ENCODE data around the gene MTHFSD.

MTHFSD gene

DNA sequence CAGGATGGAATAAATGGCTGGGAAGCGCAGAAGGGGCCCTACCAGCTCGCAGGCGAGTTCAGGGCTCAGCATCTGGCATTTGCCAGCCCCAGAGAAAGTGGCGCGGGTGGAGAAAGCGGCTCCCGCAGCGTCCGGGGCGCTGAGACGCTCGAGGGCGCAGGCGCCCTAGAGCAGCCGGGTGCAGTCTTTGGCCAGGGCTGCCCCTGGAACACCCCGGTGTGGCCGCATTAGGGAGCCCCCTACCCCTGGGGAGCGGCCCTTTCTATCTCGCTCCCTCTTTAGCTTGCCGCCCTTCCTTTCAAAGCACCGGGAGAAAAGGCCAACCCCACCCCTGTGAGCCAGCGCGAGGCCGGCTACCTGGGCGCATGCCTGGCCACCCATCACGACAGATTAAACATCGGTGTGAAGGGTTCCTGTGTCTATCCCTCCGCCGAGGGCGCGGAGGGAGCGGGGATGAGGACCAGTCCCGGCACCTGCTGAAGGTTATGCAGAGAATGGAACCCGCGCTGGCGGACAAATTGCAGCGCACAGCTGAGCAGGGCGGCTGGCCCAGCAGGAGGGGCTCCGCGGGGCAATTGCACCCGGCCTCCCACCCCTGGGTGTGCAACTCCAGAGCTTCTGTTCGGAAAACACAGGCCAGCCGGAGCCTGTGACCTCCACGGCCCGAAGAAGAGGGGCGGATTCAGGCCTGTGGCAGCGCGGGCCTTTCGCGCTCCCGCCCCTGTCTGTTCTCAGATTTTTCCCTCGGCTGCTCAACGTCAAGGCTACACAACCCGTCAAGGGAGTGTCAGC, 60.3 kb downstream of the MTHFSD start:
- Histone ChIP-seq H3K9ac (ENCODE audit: low read depth, low read length) (no peak overlapping the region), H3K9me3 (ENCODE audit: insufficient read depth, low read depth, low read length) (no peaks in the 10 kb centered on the region), H3K4me3 (ENCODE audit: low read length) (no peak overlapping the region; the same call in 1 of the 2 replicates), H3K4me1 (ENCODE audit: insufficient read depth, low read length) (peaks cover 16% of the 10 kb centered on the region), H3K27me3 (ENCODE audit: insufficient read depth, low read length) (peaks cover 99% of the 10 kb centered on the region), H3K36me3 (ENCODE audit: insufficient read depth, low read length) (no peaks in the 10 kb centered on the region), H3K27ac (ENCODE audit: low read depth, low read length) (no peak overlapping the region)
- WGBS = 4% methylated on average over 54 of the region's 54 CpGs

DNA sequence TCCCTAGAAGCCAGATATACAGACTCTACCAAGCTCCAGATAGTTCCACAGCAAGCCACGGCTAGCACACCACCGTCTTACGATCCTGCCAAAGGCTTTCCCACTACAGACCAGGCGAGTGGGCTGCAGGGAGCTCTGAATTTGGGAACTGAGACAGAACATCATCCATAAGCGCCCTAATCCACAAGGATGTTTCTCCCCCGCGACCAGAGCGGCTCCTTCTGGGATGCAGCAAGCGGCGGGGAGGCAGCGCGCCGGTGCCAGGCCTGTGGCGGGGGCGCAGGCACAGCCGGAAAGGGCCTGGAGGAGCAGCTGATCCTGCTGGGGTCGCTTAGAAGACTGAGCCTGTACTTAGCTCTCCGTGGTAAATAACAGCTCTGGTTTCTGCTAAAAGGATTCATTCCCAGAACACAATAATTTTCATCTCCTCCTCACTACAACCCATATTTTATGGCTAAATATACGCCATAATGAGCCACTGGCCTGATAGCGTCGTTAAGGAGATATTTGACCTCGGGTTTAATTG, 60.9 kb downstream of the MTHFSD start:
- Histone ChIP-seq H3K27me3 (ENCODE audit: insufficient read depth, low read length) (peaks cover 99% of the 10 kb centered on the region), H3K4me3 (ENCODE audit: low read length) (no peak overlapping the region), H3K9me3 (ENCODE audit: insufficient read depth, low read depth, low read length) (no peaks in the 10 kb centered on the region), H3K27ac (ENCODE audit: low read depth, low read length) (no peak overlapping the region), H3K4me1 (ENCODE audit: insufficient read depth, low read length) (peaks cover 13% of the 10 kb centered on the region), H3K36me3 (ENCODE audit: insufficient read depth, low read length) (no peaks in the 10 kb centered on the region), H3K9ac (ENCODE audit: low read depth, low read length) (no peak overlapping the region)
- WGBS = 7% methylated on average over 22 of the region's 22 CpGs

DNA sequence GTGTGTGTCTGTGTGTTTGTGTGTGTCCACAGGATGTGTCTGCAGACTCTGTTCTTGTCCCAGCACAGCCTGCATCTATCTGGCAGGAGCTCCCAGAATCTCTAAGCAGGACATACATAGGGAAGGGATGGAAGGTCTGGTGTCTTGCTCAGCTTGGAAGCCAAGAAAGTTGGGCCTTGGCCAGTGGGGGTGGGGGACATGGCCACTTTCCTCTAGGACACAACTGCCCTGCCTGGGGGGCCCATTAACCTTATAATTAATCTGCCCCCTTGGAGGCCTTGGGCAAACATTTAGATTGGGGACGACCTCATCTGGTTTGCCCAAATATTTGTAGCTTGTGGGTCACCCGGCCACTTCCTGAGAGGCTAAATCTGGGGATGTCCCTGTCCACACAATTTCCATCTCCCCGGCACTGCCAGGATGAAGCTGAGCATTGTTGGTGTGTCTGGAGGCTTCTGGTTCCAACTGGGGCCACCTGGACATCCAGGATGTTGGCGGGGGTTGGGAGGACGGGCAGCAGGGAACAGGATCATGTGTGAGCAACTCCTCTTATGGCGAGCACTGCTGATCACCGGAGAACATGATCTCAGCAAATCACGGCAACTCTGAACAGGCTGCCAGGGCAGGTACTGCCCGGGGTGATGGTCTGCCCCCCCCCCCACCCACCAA, 61.9 kb downstream of the MTHFSD start:
- no peak overlapping the region for H3K27ac ChIP-seq (ENCODE audit: low read depth, low read length)
- H3K4me1 ChIP-seq (ENCODE audit: insufficient read depth, low read length) = peaks cover 6% of the 10 kb centered on the region
- H3K4me3 ChIP-seq (ENCODE audit: low read length) = no peak overlapping the region
- H3K9ac ChIP-seq (ENCODE audit: low read depth, low read length) = no peak overlapping the region
- WGBS = 62% methylated on average over 9 of the region's 9 CpGs
- no peaks in the 10 kb centered on the region for H3K9me3 ChIP-seq (ENCODE audit: insufficient read depth, low read depth, low read length)
- H3K27me3 ChIP-seq (ENCODE audit: insufficient read depth, low read length) = peaks cover 99% of the 10 kb centered on the region
- no peaks in the 10 kb centered on the region for H3K36me3 ChIP-seq (ENCODE audit: insufficient read depth, low read length)

DNA sequence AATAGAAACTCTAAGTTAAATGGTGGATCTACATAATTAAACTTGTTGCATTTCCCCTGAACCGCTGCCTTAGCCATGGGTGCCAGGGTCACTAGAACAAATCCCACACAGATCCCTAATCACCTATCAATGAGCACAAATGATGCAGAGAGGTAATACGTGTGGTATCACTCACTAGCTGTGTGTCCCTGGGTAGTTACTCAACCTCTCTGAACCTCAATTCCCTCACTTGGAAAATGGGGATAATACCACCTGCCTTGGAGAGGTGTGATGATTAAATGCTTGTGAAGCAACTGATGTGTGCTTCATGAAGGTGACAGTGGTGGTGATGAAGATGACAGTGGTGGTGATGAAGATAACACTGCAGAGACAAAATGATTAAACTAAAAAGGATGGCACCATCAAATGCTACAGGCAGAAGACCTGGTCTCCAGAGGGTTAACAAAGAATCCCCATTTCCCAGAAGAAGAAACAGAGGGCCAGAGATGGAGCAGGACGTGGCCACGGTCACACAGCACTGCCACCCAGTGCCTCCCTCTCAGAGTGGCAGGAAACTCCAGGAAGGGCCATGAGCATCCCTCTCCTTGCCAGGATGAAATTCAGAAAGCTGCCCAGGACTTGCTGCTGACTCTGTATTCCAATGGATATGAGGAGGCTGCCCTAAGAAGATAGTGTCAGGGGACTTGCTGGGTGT, 62.6 kb downstream of the MTHFSD start:
- H3K36me3 ChIP-seq (ENCODE audit: insufficient read depth, low read length) = no peaks in the 10 kb centered on the region
- no peaks in the 10 kb centered on the region for H3K9me3 ChIP-seq (ENCODE audit: insufficient read depth, low read depth, low read length)
- no peak overlapping the region for H3K4me3 ChIP-seq (ENCODE audit: low read length)
- H3K27ac ChIP-seq (ENCODE audit: low read depth, low read length) = no peak overlapping the region
- peaks cover 6% of the 10 kb centered on the region for H3K4me1 ChIP-seq (ENCODE audit: insufficient read depth, low read length)
- 73% methylated on average over 4 of the region's 4 CpGs for WGBS
- H3K27me3 ChIP-seq (ENCODE audit: insufficient read depth, low read length) = peaks cover 100% of the 10 kb centered on the region
- no peak overlapping the region for H3K9ac ChIP-seq (ENCODE audit: low read depth, low read length)

DNA sequence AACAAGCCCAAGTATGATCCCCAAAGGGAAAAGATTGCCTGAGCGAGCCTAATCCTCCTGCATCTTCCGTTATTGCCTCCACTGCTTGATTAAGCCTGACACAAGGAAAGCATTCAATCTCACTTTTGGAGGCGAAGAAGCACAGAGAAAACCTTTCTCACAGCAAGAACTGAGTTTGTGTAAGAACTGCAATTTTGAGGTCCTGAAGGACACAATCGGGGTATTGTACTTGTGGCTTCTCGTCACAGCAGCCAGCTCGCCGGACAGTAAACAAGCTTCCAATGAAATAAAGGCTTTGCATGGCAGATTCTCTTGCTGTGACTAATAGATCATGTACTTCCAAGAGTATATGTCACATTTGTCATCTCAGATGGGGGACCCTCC, 63.4 kb downstream of the MTHFSD start:
- WGBS = 88% methylated on average over 7 of the region's 7 CpGs
- Histone ChIP-seq H3K36me3 (ENCODE audit: insufficient read depth, low read length) (no peaks in the 10 kb centered on the region), H3K4me1 (ENCODE audit: insufficient read depth, low read length) (peaks cover 2% of the 10 kb centered on the region), H3K27me3 (ENCODE audit: insufficient read depth, low read length) (peaks cover 100% of the 10 kb centered on the region), H3K4me3 (ENCODE audit: low read length) (no peak overlapping the region), H3K27ac (ENCODE audit: low read depth, low read length) (no peak overlapping the region), H3K9ac (ENCODE audit: low read depth, low read length) (no peak overlapping the region), H3K9me3 (ENCODE audit: insufficient read depth, low read depth, low read length) (no peaks in the 10 kb centered on the region)

DNA sequence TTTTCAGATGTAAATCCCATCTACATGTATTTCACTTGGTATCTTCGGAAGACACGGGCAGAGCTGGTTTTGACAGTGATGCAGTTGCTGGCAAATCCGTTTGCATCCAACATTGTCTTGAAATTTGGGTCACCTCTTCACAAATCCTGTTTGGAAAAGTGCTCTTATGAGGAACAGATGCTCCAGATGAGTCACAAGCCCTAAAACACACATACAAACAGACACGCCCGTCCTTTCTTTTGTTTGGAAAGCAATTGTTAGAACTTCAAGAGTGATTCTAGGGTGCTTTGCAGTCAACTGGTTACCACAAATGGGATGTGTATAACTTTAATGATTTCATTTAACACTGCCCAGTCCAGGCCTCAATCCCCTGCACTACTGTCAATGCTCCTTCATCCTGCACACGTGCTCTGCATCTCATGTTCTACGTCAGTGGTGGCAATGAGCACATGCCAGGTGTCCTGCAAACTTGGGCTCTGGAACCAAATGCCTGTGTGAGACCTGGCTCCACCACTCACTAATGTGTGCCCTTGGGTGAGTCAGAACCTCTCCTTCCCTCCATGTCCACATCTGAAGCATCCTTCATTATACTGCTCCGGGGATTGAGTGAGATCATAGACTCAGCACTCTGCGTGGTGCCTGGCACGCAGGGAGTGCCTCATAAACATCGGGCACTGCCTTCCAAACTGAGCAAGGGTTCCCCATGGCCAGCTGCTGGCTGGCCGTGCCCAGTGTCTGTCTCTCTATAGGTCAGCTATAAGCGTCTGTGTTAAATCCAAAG, 64.0 kb downstream of the MTHFSD start:
- H3K4me3 ChIP-seq (ENCODE audit: low read length) = no peak overlapping the region
- H3K9ac ChIP-seq (ENCODE audit: low read depth, low read length) = no peak overlapping the region
- peaks cover 100% of the 10 kb centered on the region for H3K27me3 ChIP-seq (ENCODE audit: insufficient read depth, low read length)
- no peaks in the 10 kb centered on the region for H3K36me3 ChIP-seq (ENCODE audit: insufficient read depth, low read length)
- WGBS = 79% methylated on average over 12 of the region's 13 CpGs
- peaks cover 2% of the 10 kb centered on the region; the same call in 1 of the 2 replicates for H3K4me1 ChIP-seq (ENCODE audit: insufficient read depth, low read length)
- no peaks in the 10 kb centered on the region for H3K9me3 ChIP-seq (ENCODE audit: insufficient read depth, low read depth, low read length)
- H3K27ac ChIP-seq (ENCODE audit: low read depth, low read length) = no peak overlapping the region

DNA sequence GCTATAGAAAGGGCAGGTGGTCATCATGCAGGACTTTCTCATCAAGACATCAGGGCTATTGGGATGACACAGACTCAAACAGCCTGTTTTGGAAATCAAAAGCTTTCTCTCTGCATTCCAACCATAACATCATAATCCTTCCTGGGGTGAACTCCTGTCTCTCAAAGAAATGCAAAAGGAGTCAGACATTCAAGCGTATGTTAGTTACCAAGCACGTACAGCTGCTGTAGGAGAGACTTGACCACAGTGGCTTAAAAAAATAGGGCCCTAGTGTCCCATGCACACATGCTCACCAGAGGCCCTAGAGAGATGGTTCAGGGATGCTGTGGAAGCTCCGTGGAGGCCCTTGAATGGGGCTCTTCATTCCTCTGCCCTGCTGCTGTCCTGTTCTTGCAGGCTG, 69.3 kb downstream of the MTHFSD start:
- Histone ChIP-seq H3K36me3 (ENCODE audit: insufficient read depth, low read length) (no peaks in the 10 kb centered on the region), H3K27ac (ENCODE audit: low read depth, low read length) (no peak overlapping the region), H3K4me1 (ENCODE audit: insufficient read depth, low read length) (no peaks in the 10 kb centered on the region), H3K9me3 (ENCODE audit: insufficient read depth, low read depth, low read length) (peaks cover 5% of the 10 kb centered on the region; the same call in 1 of the 2 replicates), H3K4me3 (ENCODE audit: low read length) (no peak overlapping the region), H3K9ac (ENCODE audit: low read depth, low read length) (no peak overlapping the region), H3K27me3 (ENCODE audit: insufficient read depth, low read length) (peaks cover 57% of the 10 kb centered on the region)
- WGBS = 60% methylated on average over 3 of the region's 3 CpGs

DNA sequence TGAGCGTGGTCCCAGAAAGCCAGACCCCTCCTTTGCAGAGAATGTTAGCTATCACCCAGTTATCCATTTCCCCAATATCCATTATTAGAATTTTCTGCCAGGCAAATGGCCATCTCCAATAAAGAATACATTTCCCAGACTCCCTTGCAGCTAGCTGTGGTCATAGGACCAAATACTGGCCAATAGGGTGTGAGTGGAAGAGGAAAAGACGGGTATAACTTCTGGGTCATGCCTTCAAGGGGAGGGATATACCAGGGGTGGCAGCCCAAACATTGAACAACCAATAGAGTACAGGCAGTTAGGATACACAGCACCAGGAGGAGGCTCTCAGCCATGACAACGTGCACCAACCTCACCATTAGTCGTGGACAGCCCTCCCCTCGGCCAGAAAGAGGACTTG, 70.8 kb downstream of the MTHFSD start:
- Histone ChIP-seq H3K27ac (ENCODE audit: low read depth, low read length) (no peak overlapping the region), H3K9ac (ENCODE audit: low read depth, low read length) (no peak overlapping the region), H3K4me3 (ENCODE audit: low read length) (no peak overlapping the region), H3K36me3 (ENCODE audit: insufficient read depth, low read length) (no peaks in the 10 kb centered on the region), H3K4me1 (ENCODE audit: insufficient read depth, low read length) (no peaks in the 10 kb centered on the region), H3K9me3 (ENCODE audit: insufficient read depth, low read depth, low read length) (peaks cover 5% of the 10 kb centered on the region; the same call in 1 of the 2 replicates), H3K27me3 (ENCODE audit: insufficient read depth, low read length) (peaks cover 42% of the 10 kb centered on the region)
- 89% methylated on average over 5 of the region's 5 CpGs for WGBS

DNA sequence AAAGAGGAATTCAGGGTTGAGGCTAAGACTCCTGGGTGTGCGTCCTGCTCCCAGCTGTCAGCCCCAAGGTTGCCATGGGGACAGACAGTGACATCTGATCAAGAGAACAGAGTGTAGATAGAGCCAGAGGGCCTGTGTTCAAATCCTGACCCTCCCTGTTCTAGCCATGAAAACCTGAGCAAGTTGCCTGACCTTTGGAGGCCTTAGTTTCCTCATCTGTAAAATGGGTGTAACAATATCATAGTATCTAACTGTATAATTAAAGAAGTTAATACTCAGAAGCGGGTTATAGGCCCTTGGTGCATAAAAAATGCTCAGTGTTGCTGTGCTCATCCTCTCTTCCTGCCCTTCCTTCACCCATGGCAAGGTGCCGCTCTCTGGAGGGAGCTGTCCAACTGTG, 73.4 kb downstream of the MTHFSD start:
- 96% methylated on average over 3 of the region's 3 CpGs for WGBS
- Histone ChIP-seq H3K4me1 (ENCODE audit: insufficient read depth, low read length) (no peaks in the 10 kb centered on the region), H3K9me3 (ENCODE audit: insufficient read depth, low read depth, low read length) (peaks cover 5% of the 10 kb centered on the region; the same call in 1 of the 2 replicates), H3K9ac (ENCODE audit: low read depth, low read length) (no peak overlapping the region), H3K27ac (ENCODE audit: low read depth, low read length) (no peak overlapping the region), H3K4me3 (ENCODE audit: low read length) (no peak overlapping the region), H3K27me3 (ENCODE audit: insufficient read depth, low read length) (peaks cover 20% of the 10 kb centered on the region), H3K36me3 (ENCODE audit: insufficient read depth, low read length) (no peaks in the 10 kb centered on the region)

DNA sequence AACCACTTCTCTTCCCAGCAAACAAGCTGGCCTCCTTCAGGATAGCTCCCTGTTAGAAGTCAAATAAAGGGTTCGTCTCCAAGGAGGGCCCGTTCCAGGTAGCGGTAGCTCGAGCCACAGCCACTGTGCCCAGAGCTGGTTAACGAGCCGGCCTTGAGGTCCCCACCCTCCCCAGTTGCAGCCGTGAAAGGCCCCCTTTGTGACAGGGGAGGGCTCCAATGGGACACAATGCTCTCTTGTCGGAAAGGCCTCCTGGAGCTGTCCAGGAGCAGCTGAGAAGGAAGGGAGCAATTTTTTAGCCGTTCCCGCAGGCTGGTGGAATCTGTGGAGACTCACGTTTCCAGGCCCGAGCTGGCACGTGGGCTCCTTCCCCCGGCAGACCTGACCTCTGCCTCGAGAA, 74.6 kb downstream of the MTHFSD start:
- no peak overlapping the region for H3K9ac ChIP-seq (ENCODE audit: low read depth, low read length)
- H3K4me1 ChIP-seq (ENCODE audit: insufficient read depth, low read length) = no peaks in the 10 kb centered on the region
- 80% methylated on average over 15 of the region's 15 CpGs for WGBS
- H3K9me3 ChIP-seq (ENCODE audit: insufficient read depth, low read depth, low read length) = peaks cover 5% of the 10 kb centered on the region; the same call in 1 of the 2 replicates
- H3K36me3 ChIP-seq (ENCODE audit: insufficient read depth, low read length) = no peaks in the 10 kb centered on the region
- no peak overlapping the region for H3K27ac ChIP-seq (ENCODE audit: low read depth, low read length)
- peaks cover 11% of the 10 kb centered on the region for H3K27me3 ChIP-seq (ENCODE audit: insufficient read depth, low read length)
- H3K4me3 ChIP-seq (ENCODE audit: low read length) = no peak overlapping the region
